Spleen (tissue), 7 donors: Measurements from ENCODE around the gene SURF1.
"Not testable (repeated sequence)": the region's sequence is repeated elsewhere in the genome, so short reads cannot be mapped to it uniquely, and the experiment has no call there.

Experiments used
- CTCF ChIP-seq, 11 experiments: fragments of 200-600 bp in 7 of 11; fragments of 450-650 bp in 4 of 11; sonication (generic) in 4 of 11; IDR thresholded peaks in 8 of 11; conservative IDR thresholded peaks in 3 of 11; 1 replicate in 7 of 11; 2 replicates in 4 of 11; pipeline versions ENCODE4 v1.4.0 to v1.8.0; 2016 to 2021; ENCODE audit warnings: antibody characterized with exemption in 11 of 11, inconsistent platforms in 4 of 11, mild to moderate bottlenecking in 1 of 11
- POLR2A ChIP-seq, 3 donors: fragments of 450-650 bp; IDR thresholded peaks; one replicate each; pipeline ENCODE4 v1.5.1; 2017; ENCODE audit warnings: antibody characterized with exemption in 3 of 3, mild to moderate bottlenecking in 1 of 3
- POLR2AphosphoS5 ChIP-seq, 3 donors: sonication (generic); formaldehyde crosslinking; IDR thresholded peaks; one replicate each; pipeline ENCODE4 v1.5.1; 2017; ENCODE audit warnings: antibody characterized with exemption in 3 of 3
- donor health status: DM: no; HTN: no; CAD: no; lungs with moderate emphysema.
- donor health status: DM: no; HTN: no; CAD: no.
- donor health status: DM: no; HTN: no; CAD: no.

GRCh38 chr9:133377280-133377679 is 21.0 kb upstream of the SURF1 start:
- not testable (repeated sequence) for TF ChIP-seq POLR2A (IDR thresholded peaks at IDR 0.05); CTCF (IDR thresholded peaks at IDR 0.05 in 8 of 11, conservative IDR thresholded peaks at IDR 0.05 in 3 of 11); POLR2AphosphoS5 (IDR thresholded peaks at IDR 0.05)
